Measurements from ENCODE around the gene AUTS2.

DNA sequence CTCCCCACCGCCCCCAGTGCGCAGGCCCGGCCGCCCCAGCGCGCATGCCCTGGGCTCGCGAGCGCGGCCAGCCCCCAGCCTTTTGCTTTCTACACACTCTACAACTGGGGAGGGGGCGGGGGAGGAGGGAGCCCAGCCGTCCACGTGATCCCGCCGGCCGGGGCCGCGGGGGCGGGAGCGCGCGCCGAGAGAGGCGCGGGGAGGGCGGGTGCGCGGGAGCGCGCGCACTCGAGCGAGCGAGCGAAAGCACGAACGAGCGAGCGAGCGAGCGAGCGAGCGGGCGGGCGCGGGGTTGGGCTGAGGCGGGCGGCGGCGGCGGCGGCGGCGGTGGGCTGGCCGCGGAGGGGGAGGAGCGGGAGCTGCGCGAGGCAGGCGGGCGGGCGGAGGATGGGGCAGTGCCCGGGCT is at the start of gene AUTS2:
- no peak for TF ChIP-seq CTCF (IDR thresholded peaks at IDR 0.05)
- TF ChIP-seq POLR2A (IDR thresholded peaks at IDR 0.05): no peak

Measured in thyroid gland (tissue), 4 donors.